ENCODE results near the gene GXYLT1.

- TF ChIP-seq POLR2A (IDR thresholded peaks at IDR 0.05; ENCODE audit: low read depth, low read length): no peak
- no peak for TF ChIP-seq TAF1 (IDR thresholded peaks at IDR 0.05; ENCODE audit: low read depth, low read length)
These were observed 2.6 kb downstream of the GXYLT1 start for GRCh38 chr12:42141981-42142606.
